GM12874 (cell line): ENCODE data around the gene CDK11B.

Source experiments
- TF ChIP-seq, protein P1 (sequence below): IDR thresholded peaks from 2 replicates; pipeline ENCODE4 v1.5.1; 2011; ENCODE audit warnings: low read depth, mild to moderate bottlenecking, control low read depth, low read length, moderate library complexity; ENCODE audit not compliant: insufficient read depth

The CDK11B gene

GRCh38 chr1:1617925-1618324 lies 40.9 kb downstream of the CDK11B start:
- TF ChIP-seq, protein P1, sequence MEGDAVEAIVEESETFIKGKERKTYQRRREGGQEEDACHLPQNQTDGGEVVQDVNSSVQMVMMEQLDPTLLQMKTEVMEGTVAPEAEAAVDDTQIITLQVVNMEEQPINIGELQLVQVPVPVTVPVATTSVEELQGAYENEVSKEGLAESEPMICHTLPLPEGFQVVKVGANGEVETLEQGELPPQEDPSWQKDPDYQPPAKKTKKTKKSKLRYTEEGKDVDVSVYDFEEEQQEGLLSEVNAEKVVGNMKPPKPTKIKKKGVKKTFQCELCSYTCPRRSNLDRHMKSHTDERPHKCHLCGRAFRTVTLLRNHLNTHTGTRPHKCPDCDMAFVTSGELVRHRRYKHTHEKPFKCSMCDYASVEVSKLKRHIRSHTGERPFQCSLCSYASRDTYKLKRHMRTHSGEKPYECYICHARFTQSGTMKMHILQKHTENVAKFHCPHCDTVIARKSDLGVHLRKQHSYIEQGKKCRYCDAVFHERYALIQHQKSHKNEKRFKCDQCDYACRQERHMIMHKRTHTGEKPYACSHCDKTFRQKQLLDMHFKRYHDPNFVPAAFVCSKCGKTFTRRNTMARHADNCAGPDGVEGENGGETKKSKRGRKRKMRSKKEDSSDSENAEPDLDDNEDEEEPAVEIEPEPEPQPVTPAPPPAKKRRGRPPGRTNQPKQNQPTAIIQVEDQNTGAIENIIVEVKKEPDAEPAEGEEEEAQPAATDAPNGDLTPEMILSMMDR = no peak

GRCh38 chr1:1617516-1617915 lies 41.3 kb downstream of the CDK11B start:
- TF ChIP-seq, protein P1 = no peak

- TF ChIP-seq, protein P1 = no peak
These were observed 42.0 kb downstream of the CDK11B start for GRCh38 chr1:1616838-1617237.

GRCh38 chr1:1616045-1616790 lies 42.6 kb downstream of the CDK11B start:
- TF ChIP-seq, protein P1 = no peak

GRCh38 chr1:1615256-1616044 lies 43.4 kb downstream of the CDK11B start, which contains the start of gene MIB2:
Gene MIB2, plus strand, starts transcription at chr1:1615500. Its CDS starts 7,953 bp downstream, at chr1:1623453.
- TF ChIP-seq, protein P1 = no peak

- TF ChIP-seq, protein P1 = no peak
These were observed 43.9 kb downstream of the CDK11B start for GRCh38 chr1:1614954-1615255.

DNA sequence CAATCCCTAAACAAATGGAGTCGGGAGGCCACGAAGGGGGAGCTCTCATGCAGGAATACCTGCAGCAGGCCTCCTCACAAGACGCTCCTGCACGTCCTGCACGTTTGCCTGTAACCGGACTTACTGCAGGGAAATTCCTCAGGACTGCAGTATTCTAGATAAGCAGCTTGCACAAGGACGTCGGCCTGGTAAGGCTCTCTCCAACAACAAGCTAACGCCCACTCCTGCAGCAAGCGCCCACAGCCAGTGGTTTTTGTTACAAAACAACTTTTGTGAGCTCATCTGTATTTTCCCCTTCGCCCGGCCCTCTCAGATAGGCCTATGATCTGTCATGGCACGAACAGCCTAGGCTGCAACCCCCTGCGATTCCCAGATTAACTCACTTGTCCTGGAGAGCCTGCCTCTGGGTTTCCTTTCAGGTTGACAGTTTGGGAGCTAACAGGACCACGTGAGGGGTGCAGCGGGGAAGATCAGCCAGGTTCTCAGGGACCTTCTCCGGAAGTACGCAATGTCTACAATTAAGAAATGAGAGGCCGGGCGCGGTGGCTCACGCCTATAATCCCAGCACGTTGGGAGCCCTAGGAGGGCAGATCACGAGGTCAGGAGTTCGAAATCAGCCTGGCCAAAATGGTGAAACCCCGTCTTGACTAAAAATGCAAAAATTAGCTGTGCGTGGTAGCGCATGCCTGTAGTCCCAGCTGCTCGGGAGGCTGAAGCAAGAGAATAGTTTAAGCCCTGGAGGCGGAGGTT lies 44.4 kb downstream of the CDK11B start:
- TF ChIP-seq, protein P1 = no peak
